ENCODE results near the gene KIF26B.

GRCh38 chr1:245153552-245154428, 995 bp upstream of the KIF26B start:
- no peak for TF ChIP-seq POLR2AphosphoS5 (IDR thresholded peaks at IDR 0.05)
- TF ChIP-seq POLR2A (IDR thresholded peaks at IDR 0.05): no peak

All from stomach (tissue), 4 donors.